Measurements from ENCODE around the gene KMT2D. TPM values are rescaled to one million over a fixed set of nuclear protein-coding genes. Genes with fewer than 3 reads are reported as not detected.

Gene KMT2D
- polyA plus RNA-seq, 1 donor: 46.1 TPM

DNA sequence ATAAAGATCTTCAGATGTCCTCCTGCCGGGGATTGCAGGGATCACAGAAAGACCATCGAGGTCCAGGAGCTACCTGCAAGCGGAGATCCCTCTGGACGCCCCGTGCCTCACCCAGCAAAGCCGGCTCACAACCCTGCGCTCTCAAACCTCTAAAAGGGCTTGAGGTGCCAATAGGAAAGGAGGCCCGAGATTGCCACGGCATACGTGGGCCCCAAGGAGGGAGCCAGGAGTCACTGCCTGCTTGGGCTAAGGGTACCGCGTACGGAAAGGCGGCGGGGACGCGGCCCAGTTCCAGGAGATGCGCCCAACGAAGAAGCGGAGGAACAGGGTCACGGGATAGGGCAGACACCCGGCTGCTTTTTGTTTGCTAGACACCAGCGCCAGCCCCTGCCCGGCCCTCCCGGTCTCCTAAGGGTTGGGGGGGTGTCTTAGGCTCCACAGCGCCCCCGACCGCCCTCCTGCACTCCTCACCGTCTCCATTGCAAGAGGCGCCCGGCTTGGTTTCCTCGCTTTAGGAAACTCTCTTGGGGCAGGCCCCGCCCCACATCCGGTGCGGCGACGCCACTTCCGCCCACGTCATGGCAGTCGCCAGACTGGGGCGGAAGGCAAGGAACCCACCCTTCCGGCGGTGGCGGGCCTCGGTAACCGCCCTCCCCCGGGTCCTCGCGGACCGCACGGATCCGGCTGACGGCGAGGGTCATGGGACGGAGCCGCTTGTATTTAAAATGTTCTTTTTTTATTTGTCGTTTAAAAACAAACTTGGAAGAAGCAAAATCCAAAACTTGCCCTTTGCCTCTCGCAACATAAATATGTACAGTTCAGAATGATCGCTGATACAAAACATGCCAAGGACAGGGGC is 42.1 kb downstream of the KMT2D start, which contains the start of gene PRKAG1:
PRKAG1 (minus strand) TSS at position 516 of the 859 bp plus-strand sequence; CDS start at position 480, 36 bp downstream.
- H3K9me3 ChIP-seq (ENCODE audit: control insufficient read depth, low read depth, low read length): no peaks in the 10 kb centered on the region
- 0% methylated on average over 2 of the region's 59 CpGs for WGBS (ENCODE audit: insufficient coverage, low lambda C conversion rate)
- H3K4me1 ChIP-seq (ENCODE audit: control insufficient read depth, insufficient read depth, low read length): peaks cover 6% of the 10 kb centered on the region
- H3K27ac ChIP-seq (ENCODE audit: low read length): peak within 1 kb of the TSS; percentile 89
- H3K4me3 ChIP-seq (ENCODE audit: low read length): peak within 1 kb of the TSS; percentile 61
- peak; percentile 98 to 99 for DNase-seq
- H3K36me3 ChIP-seq (ENCODE audit: control insufficient read depth, insufficient read depth, low read length): peaks cover 29% of the 10 kb centered on the region
- no peaks in the 10 kb centered on the region for H3K27me3 ChIP-seq (ENCODE audit: control insufficient read depth, insufficient read depth, low read length)

DNA sequence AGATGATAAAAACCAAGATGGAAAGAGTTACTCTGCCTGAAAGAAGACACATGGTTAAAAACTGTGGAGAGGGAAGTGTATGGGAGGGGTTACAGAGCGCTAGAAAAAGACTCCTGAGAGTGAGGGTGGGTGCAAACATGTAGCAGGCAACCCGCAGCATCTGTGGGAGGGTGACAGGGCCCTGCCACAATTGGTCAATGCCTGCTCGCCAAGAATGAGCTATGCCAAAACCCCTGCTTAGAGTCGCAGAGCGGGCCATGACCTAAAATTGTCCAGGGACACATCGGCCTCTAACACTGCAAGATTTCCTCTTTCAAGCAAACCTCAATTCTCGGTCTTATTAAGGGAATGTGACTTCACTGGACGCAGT is 42.7 kb downstream of the KMT2D start:
- Histone ChIP-seq H3K27ac (ENCODE audit: low read length) (peak overlapping the region; percentile 89), H3K4me1 (ENCODE audit: control insufficient read depth, insufficient read depth, low read length) (peaks cover 6% of the 10 kb centered on the region), H3K27me3 (ENCODE audit: control insufficient read depth, insufficient read depth, low read length) (no peaks in the 10 kb centered on the region), H3K4me3 (ENCODE audit: low read length) (peak overlapping the region; percentile 61), H3K9me3 (ENCODE audit: control insufficient read depth, low read depth, low read length) (no peaks in the 10 kb centered on the region), H3K36me3 (ENCODE audit: control insufficient read depth, insufficient read depth, low read length) (peaks cover 26% of the 10 kb centered on the region)
- no CpG with 5 or more reads among the region's 8 CpGs for WGBS (ENCODE audit: insufficient coverage, low lambda C conversion rate)
- no peak for DNase-seq

DNA sequence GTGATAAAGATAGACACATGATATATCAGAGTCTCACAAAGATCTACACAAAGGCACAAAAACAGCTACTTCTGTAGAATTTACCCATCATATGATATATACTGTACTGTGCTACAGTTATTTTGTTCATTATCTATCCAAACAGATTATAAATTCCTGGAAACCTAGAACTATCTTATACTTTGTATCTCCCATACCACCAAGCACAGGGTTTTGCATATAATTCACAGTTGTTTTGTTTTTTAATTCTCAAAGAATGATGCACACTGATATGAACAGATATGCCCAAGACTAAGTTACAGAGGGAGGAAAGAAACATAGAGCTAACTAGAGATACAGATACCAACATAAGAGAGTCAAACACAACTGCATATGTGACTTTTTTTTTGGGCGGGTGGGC is 45.4 kb downstream of the KMT2D start:
- H3K4me1 ChIP-seq (ENCODE audit: control insufficient read depth, insufficient read depth, low read length): peaks cover 6% of the 10 kb centered on the region
- no CpG with 5 or more reads among the region's 1 CpG for WGBS (ENCODE audit: insufficient coverage, low lambda C conversion rate)
- H3K9me3 ChIP-seq (ENCODE audit: control insufficient read depth, low read depth, low read length): no peaks in the 10 kb centered on the region
- H3K27me3 ChIP-seq (ENCODE audit: control insufficient read depth, insufficient read depth, low read length): no peaks in the 10 kb centered on the region
- H3K4me3 ChIP-seq (ENCODE audit: low read length): no peak overlapping the region
- peaks cover 22% of the 10 kb centered on the region for H3K36me3 ChIP-seq (ENCODE audit: control insufficient read depth, insufficient read depth, low read length)
- DNase-seq: no peak
- H3K27ac ChIP-seq (ENCODE audit: low read length): no peak overlapping the region

DNA sequence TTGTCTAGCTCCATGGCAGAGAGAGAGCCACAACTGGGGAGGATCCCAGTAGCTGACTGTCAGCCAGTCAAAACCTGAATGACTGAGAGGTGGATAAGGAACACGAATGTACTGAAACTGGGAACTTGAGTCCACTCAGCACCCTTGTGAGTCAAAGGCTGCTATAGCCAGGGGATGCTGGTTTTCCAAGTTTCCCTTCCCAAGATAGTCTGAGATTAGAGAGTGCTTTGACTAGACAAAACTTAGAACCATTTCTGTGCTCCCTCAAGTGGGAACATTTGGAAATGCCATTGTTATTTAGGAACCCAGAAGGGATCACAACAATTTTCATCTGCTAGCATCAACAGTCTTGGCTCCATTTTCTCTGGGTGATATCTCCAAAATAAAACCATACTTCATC is 46.0 kb downstream of the KMT2D start:
- WGBS (ENCODE audit: insufficient coverage, low lambda C conversion rate): no CpG with 5 or more reads among the region's 1 CpG
- no peaks in the 10 kb centered on the region for H3K9me3 ChIP-seq (ENCODE audit: control insufficient read depth, low read depth, low read length)
- H3K27ac ChIP-seq (ENCODE audit: low read length): no peak overlapping the region
- H3K36me3 ChIP-seq (ENCODE audit: control insufficient read depth, insufficient read depth, low read length): peaks cover 23% of the 10 kb centered on the region
- H3K4me1 ChIP-seq (ENCODE audit: control insufficient read depth, insufficient read depth, low read length): peaks cover 3% of the 10 kb centered on the region
- H3K4me3 ChIP-seq (ENCODE audit: low read length): no peak overlapping the region
- H3K27me3 ChIP-seq (ENCODE audit: control insufficient read depth, insufficient read depth, low read length): no peaks in the 10 kb centered on the region
- DNase-seq: no peak

DNA sequence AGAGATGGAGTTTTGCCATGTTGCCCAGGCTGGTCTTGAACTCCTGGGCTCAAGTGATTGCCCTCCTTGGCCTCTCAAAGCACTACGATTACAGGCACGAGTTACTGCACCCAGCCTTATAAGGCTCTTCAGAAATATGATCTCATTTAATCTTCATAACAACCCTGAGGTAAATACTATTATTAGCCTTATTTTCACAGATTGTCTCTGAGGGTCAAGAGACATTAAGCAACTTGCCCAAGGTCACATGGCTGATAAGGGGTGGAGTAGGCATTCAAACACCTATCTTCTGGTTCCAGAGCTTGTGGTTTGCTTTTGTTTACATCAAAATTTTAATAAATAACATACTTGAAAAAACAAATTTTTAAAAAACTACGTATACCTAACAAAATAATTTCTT is 47.2 kb downstream of the KMT2D start:
- no CpG with 5 or more reads among the region's 3 CpGs for WGBS (ENCODE audit: insufficient coverage, low lambda C conversion rate)
- H3K27ac ChIP-seq (ENCODE audit: low read length): no peak overlapping the region
- no peaks in the 10 kb centered on the region for H3K27me3 ChIP-seq (ENCODE audit: control insufficient read depth, insufficient read depth, low read length)
- no peak overlapping the region for H3K4me3 ChIP-seq (ENCODE audit: low read length)
- H3K4me1 ChIP-seq (ENCODE audit: control insufficient read depth, insufficient read depth, low read length): no peaks in the 10 kb centered on the region
- peaks cover 23% of the 10 kb centered on the region for H3K36me3 ChIP-seq (ENCODE audit: control insufficient read depth, insufficient read depth, low read length)
- no peaks in the 10 kb centered on the region for H3K9me3 ChIP-seq (ENCODE audit: control insufficient read depth, low read depth, low read length)
- no peak for DNase-seq

DNA sequence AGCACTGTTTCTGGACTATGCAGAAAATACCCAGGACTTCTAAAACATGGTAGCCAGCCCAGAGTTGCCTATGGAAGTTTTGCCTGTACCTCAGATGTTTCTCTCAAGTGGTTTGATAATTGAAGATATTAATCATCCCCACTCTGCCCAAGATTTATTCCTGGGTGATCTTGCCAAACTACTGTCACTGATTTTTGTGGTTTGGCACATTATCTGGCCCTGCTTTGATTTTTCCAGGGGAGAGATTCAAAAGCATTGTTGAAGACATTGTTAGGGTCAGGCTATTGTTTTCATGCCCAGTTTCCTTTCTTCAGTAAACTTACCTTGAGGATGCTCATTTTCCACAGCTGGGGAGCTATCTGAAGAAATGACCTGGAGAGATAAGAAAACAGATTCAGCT is 47.9 kb downstream of the KMT2D start:
- no peak overlapping the region for H3K27ac ChIP-seq (ENCODE audit: low read length)
- H3K27me3 ChIP-seq (ENCODE audit: control insufficient read depth, insufficient read depth, low read length): no peaks in the 10 kb centered on the region
- no peak for DNase-seq
- H3K9me3 ChIP-seq (ENCODE audit: control insufficient read depth, low read depth, low read length): no peaks in the 10 kb centered on the region
- peaks cover 23% of the 10 kb centered on the region for H3K36me3 ChIP-seq (ENCODE audit: control insufficient read depth, insufficient read depth, low read length)
- no peaks in the 10 kb centered on the region for H3K4me1 ChIP-seq (ENCODE audit: control insufficient read depth, insufficient read depth, low read length)
- H3K4me3 ChIP-seq (ENCODE audit: low read length): no peak overlapping the region

Other genes starting within 250 kb of the KMT2D start
- gene CACNB3, start 242.3 kb downstream of the KMT2D start, polyA plus RNA-seq: 20.6 TPM
- 90.9 TPM for gene DDX23, start 208.6 kb downstream of the KMT2D start, polyA plus RNA-seq
- 1.3 TPM for gene RND1, start 194.9 kb downstream of the KMT2D start, polyA plus RNA-seq
- gene FKBP11, start 135.3 kb downstream of the KMT2D start, polyA plus RNA-seq: 55.3 TPM
- 92.4 TPM for gene ARF3, start 103.3 kb downstream of the KMT2D start, polyA plus RNA-seq
- 0.33 TPM for gene WNT10B, start 89.1 kb downstream of the KMT2D start, polyA plus RNA-seq
- not detected for gene WNT1, start 82.5 kb downstream of the KMT2D start, polyA plus RNA-seq
- 0.43 TPM for gene DDN, start 61.4 kb downstream of the KMT2D start, polyA plus RNA-seq
- gene PRKAG1, start 42.0 kb downstream of the KMT2D start, polyA plus RNA-seq: 66.8 TPM
- 0.79 TPM for gene RHEBL1, start 9.2 kb upstream of the KMT2D start, polyA plus RNA-seq
- 0.52 TPM for gene DHH, start 34.0 kb upstream of the KMT2D start, polyA plus RNA-seq
- 111 TPM for gene LMBR1L, start 50.1 kb upstream of the KMT2D start, polyA plus RNA-seq
- gene TUBA1B, start 70.6 kb upstream of the KMT2D start, polyA plus RNA-seq: 751 TPM
- gene TUBA1A, start 128.3 kb upstream of the KMT2D start, polyA plus RNA-seq: 547 TPM
- gene TUBA1C, start 204.3 kb upstream of the KMT2D start, polyA plus RNA-seq: 237 TPM
- 115 TPM for gene PRPH, start 234.4 kb upstream of the KMT2D start, polyA plus RNA-seq

All from large intestine (tissue), 3 donors.